Mucosa of descending colon (tissue), 3 donors: ENCODE results near the gene NFAM1. TPM values are rescaled to one million over a fixed set of nuclear protein-coding genes. Genes with fewer than 3 reads are reported as not detected.

Source experiments
- ATAC-seq: fragments of 200-7000 bp; cut with Tn5 transposase; one replicate; pipeline ENCODE4 v1.9.1; 2020; ENCODE audit warnings: mild to moderate bottlenecking, moderate library complexity
- DNase-seq, 3 donors: peaks; one replicate each; pipeline ENCODE4 v3.0.0-alpha.2; 2020
- H3K36me3 ChIP-seq: fragments of 200-600 bp; one replicate; pipeline ENCODE4 v1.8.0; 2021; ENCODE audit warnings: low read depth, mild to moderate bottlenecking
- H3K4me1 ChIP-seq: fragments of 200-600 bp; one replicate; pipeline ENCODE4 v1.8.0; 2021; ENCODE audit warnings: low read depth, mild to moderate bottlenecking
- H3K4me3 ChIP-seq: fragments of 200-600 bp; one replicate; pipeline ENCODE4 v1.8.0; 2021; ENCODE audit warnings: mild to moderate bottlenecking
- H3K9me3 ChIP-seq: fragments of 200-600 bp; one replicate; pipeline ENCODE4 v1.8.0; 2021; ENCODE audit warnings: mild to moderate bottlenecking
- intact Hi-C, 2 donors: fragments of 100-400 bp; cut with DNase I in 1 of 2; cut with micrococcal nuclease in 1 of 2; formaldehyde crosslinking; loops; one replicate each; pipeline versions ENCODE4 v1.11.0 to v1.11.1; 2022; cut with DNase I, micrococcal nuclease
- total RNA-seq, 3 donors: library from RNA; stranded (reverse); fragmentation: NEBNext Ultra II Directional in 2 of 3; extraction: Animal tissue kit (Norgen Biotek cat#: 25700) in 2 of 3; gene quantifications; one replicate each; pipeline versions ENCODE4 v1.2.1 to v1.2.4, GENCODE V29; 2021 to 2023
- TF ChIP-seq, protein P1 (sequence below): fragments of 200-600 bp; IDR thresholded peaks from one replicate; pipeline ENCODE4 v1.8.0; 2022; ENCODE audit warnings: antibody characterized with exemption, mild to moderate bottlenecking
- donor health status: DM: no; HTN: no; CAD: no; lungs with moderate emphysema.
- donor health status: DM: no; HTN: no; CAD: no.
- donor health status: DM: no; HTN: yes; CAD: no.

NFAM1 gene
- total RNA-seq, 3 donors from 2014 or later = 0.46 to 3.1 (median 2.9) TPM

DNA sequence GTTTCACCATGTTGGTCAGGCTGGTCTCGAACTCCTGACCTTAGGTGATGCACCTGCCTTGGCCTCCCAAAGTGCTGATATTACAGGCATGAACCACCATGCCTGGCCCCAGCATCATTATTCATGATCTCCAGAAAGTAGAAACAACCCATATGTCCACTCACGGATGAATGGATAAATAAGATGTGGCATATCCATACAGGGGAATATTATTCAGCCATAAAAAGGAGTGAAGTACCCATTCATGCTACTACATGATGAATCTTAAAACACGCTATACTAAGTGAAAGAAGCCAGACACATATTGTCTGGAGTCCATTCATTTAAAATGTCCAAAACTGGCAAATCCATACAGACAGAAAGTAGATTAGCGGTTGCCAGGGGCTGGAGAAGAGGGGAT is 81.8 kb downstream of the NFAM1 start:
- ATAC-seq = no peak
- no peaks in the 10 kb centered on the region for H3K9me3 ChIP-seq
- no peaks in the 10 kb centered on the region for H3K36me3 ChIP-seq

GRCh38 chr22:42347281-42347824 is 84.8 kb downstream of the NFAM1 start:
- Histone ChIP-seq H3K36me3 (no peaks in the 10 kb centered on the region), H3K9me3 (no peaks in the 10 kb centered on the region), H3K4me1 (peaks cover 4% of the 10 kb centered on the region), H3K4me3 (no peak overlapping the region)
- TF ChIP-seq, protein P1, sequence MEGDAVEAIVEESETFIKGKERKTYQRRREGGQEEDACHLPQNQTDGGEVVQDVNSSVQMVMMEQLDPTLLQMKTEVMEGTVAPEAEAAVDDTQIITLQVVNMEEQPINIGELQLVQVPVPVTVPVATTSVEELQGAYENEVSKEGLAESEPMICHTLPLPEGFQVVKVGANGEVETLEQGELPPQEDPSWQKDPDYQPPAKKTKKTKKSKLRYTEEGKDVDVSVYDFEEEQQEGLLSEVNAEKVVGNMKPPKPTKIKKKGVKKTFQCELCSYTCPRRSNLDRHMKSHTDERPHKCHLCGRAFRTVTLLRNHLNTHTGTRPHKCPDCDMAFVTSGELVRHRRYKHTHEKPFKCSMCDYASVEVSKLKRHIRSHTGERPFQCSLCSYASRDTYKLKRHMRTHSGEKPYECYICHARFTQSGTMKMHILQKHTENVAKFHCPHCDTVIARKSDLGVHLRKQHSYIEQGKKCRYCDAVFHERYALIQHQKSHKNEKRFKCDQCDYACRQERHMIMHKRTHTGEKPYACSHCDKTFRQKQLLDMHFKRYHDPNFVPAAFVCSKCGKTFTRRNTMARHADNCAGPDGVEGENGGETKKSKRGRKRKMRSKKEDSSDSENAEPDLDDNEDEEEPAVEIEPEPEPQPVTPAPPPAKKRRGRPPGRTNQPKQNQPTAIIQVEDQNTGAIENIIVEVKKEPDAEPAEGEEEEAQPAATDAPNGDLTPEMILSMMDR = no peak
- intact Hi-C loops = no loop called here
- DNase-seq (no peak), ATAC-seq (no peak)

More for the DNA sequence above, 81.8 kb downstream of the NFAM1 start:
- no peak for DNase-seq
- Histone ChIP-seq H3K4me1 (no peaks in the 10 kb centered on the region), H3K4me3 (no peak overlapping the region)
- TF ChIP-seq, protein P1 = no peak
- intact Hi-C loops = no loop called here

DNA sequence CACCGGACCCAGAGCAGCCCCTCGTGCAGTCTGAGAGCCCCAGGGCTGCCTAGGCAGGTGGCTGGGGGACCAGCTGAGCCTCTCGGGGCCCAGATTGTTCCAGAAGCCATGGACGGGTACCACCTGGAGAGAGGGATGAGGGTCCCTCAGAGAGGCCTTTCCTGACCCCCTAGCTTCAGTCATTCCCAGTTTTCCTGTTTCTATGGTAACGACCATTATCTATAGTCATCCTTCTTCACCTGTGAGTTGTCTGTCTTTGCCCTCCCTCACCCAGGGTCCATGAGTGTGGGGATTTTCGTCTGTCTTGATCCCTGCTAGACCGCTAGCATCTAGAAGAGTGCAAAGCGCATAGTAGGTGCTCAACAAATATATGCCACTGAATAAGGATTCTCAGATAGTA is 85.5 kb downstream of the NFAM1 start:
- ATAC-seq = no peak
- Histone ChIP-seq H3K4me1 (peaks cover 4% of the 10 kb centered on the region), H3K4me3 (no peak overlapping the region), H3K9me3 (no peaks in the 10 kb centered on the region), H3K36me3 (no peaks in the 10 kb centered on the region)
- TF ChIP-seq, protein P1 = no peak
- DNase-seq = no peak
- intact Hi-C loops = no loop called here

- DNase-seq (no peak), ATAC-seq (no peak)
- no peaks in the 10 kb centered on the region for H3K9me3 ChIP-seq
These were observed 86.7 kb downstream of the NFAM1 start for GRCh38 chr22:42345458-42345857.

GRCh38 chr22:42344361-42344905 is 87.8 kb downstream of the NFAM1 start:
- H3K9me3 ChIP-seq = no peaks in the 10 kb centered on the region
- intact Hi-C loops = no loop called here
- TF ChIP-seq, protein P1 = no peak
- no peak overlapping the region for H3K4me3 ChIP-seq
- no peak for ATAC-seq
- H3K4me1 ChIP-seq = peaks cover 4% of the 10 kb centered on the region
- DNase-seq = no peak
- no peaks in the 10 kb centered on the region for H3K36me3 ChIP-seq

More at GRCh38 chr22:42345458-42345857, 86.7 kb downstream of the NFAM1 start:
- H3K36me3 ChIP-seq = no peaks in the 10 kb centered on the region
- H3K4me1 ChIP-seq = peaks cover 4% of the 10 kb centered on the region
- TF ChIP-seq, protein P1 = no peak
- intact Hi-C loops = no loop called here
- no peak overlapping the region for H3K4me3 ChIP-seq
